Upper lobe of left lung (tissue), 4 donors: ENCODE measurements around the gene KRTAP6-1.

ENCODE experiments used
- POLR2A ChIP-seq, 4 donors: fragments of 450-650 bp; IDR thresholded peaks; one replicate each; pipeline ENCODE4 v1.5.1; 2016 to 2017; ENCODE audit warnings: antibody characterized with exemption in 4 of 4, mild to moderate bottlenecking in 2 of 4
- TF ChIP-seq, protein P1 (sequence below), 6 experiments: fragments of 450-650 bp in 4 of 6; fragments of 200-600 bp in 2 of 6; sonication (generic) in 2 of 6; IDR thresholded peaks; one replicate each; pipeline ENCODE4 v1.5.1; 2016 to 2019; ENCODE audit warnings: antibody characterized with exemption in 6 of 6

DNA sequence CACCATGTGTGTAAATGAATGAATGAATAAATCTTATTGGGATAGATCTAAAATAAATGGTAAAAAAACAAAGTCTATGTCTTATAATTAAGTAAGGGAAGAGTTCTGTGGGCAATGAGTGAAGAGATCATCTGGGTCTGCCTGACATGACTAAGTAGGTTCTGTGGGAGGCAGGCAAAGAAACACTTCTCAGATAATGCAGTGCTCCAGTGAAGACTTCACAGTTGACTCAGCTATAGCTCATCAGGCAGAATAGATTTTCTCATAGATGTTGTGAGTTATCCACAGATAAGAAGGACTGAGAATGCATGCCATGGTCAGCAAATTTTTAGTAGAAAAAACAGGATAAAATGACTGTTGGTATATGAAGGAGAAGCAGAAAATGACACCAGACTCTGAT, 36.0 kb downstream of the KRTAP6-1 start:
- TF ChIP-seq POLR2A (IDR thresholded peaks at IDR 0.05) = no peak
- TF ChIP-seq, protein P1, sequence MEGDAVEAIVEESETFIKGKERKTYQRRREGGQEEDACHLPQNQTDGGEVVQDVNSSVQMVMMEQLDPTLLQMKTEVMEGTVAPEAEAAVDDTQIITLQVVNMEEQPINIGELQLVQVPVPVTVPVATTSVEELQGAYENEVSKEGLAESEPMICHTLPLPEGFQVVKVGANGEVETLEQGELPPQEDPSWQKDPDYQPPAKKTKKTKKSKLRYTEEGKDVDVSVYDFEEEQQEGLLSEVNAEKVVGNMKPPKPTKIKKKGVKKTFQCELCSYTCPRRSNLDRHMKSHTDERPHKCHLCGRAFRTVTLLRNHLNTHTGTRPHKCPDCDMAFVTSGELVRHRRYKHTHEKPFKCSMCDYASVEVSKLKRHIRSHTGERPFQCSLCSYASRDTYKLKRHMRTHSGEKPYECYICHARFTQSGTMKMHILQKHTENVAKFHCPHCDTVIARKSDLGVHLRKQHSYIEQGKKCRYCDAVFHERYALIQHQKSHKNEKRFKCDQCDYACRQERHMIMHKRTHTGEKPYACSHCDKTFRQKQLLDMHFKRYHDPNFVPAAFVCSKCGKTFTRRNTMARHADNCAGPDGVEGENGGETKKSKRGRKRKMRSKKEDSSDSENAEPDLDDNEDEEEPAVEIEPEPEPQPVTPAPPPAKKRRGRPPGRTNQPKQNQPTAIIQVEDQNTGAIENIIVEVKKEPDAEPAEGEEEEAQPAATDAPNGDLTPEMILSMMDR (IDR thresholded peaks at IDR 0.05) = no peak
